NCI-H1694 (cell line): Measurements from ENCODE around the gene METTL4.

Experiments used
- DNase-seq: peaks from one replicate; lab custom pipeline; 2025; lab: John Stamatoyannopoulos, UW

Gene METTL4

DNA sequence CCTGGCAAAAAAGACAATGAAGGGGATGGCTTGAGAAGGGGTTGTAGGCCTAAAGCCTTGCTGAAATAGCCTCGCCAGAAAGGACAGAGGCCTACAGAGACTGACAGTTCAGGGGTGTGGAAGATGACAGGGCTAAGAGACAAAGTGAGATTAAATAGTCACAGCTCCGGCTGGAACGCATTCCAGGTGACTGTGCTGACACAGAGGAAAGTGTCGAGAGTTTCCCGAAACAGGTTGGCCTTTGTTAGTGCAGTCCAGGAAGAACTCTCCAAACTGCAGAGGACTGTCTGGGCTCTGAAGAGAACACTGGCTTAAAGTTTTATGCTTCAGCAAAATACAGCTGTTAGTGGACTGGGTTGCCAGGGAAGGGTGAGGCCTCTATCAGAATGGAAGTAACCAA, 52.8 kb downstream of the METTL4 start:
- no peak for DNase-seq

DNA sequence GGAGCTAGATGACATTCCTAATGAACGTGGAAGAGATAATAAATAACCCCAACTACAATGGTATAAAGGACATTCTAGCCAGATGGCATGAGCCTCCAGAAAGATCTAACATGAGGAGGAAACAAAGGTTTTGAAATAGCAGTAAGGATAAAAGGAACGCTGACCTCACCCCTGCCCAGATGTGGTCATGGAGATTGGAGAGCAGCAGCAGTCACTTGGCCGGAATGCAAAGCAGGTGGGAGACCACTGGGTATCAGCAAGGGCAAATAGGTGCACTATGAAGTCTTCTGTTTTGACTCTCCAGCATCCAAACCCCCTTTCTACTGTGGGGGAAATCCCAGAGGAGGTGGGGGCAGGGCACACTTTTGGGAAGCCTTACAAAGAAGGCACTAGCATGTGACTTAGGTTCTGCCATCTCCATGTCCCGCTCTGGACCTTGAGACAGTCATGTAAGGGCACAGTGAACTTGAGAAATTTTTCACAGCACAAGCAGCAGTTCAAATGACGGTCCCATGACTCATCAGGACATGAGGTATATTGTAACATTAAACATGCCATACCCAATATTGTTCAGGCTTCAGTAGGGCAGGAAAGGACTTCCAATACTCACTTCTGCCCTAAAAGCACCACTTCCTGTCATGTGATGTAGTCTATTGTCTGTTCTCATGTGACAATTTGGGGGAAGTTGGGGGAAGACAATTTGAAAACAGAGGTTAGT, 55.2 kb downstream of the METTL4 start:
- DNase-seq, result no peak

DNA sequence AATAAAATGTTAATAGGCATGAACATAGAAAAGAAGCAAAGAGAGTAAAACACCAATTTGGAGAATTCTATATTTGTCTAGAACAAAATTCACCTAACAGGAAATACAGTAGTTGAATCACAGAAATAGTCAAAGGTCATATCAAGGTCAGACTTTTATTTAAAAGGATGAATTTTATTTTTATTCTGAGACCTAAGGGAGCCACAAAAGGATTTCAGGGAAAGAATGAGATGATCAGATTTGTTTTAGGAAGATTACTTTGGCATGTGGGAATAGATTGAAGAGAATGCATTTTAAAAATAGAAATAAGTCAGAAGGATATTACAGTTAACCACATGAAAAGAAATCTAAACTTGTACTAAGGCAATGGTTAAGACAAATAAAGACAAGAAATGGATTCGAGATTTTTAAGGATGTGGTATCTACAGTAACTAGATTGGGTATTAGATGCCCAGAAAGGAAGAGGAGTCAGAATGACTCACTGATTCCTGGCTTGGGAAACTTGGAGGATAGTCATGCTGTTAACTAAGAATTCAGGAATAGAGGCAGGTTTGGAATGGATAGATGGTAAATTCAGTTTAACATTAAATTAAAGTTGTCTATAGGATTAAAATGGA, 56.0 kb downstream of the METTL4 start:
- no peak for DNase-seq

DNA sequence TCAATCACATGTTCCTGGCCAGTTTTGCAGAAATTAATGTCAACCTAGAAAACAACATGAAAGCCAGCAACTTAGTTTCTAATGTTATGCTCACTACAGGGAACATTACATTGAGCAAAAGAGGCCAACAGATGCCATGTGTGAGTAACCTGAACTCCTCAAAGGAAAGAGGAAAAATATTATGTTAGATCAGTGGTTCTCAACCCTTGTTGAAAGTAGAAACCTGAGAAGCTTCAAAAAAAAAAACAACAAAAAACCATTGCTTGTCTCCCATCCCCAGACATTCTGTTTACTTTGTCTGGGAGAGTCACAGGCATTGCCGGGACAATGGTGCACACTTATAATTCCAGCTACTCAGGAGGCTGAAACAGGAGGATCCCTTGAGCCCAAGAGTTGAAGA, 57.7 kb downstream of the METTL4 start:
- DNase-seq, result no peak

DNA sequence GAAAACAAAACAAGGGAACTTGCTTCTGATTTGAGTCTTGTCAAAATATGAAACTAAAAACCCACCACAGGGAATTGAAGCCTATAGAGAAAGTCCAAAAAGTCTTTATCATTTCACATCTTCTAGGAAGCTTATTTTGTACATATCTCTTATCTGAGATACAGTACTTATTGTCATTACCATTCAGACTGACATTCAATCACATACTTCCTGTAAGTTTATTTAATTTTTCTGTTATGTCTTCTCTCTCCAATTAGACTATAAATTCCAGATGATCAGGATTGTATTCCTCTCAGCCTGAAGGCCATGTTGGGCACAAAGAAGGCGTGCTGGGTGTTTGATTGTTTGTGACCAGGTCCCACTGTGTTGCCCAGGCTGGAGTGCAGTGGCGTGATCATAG, 59.2 kb downstream of the METTL4 start:
- no peak for DNase-seq

DNA sequence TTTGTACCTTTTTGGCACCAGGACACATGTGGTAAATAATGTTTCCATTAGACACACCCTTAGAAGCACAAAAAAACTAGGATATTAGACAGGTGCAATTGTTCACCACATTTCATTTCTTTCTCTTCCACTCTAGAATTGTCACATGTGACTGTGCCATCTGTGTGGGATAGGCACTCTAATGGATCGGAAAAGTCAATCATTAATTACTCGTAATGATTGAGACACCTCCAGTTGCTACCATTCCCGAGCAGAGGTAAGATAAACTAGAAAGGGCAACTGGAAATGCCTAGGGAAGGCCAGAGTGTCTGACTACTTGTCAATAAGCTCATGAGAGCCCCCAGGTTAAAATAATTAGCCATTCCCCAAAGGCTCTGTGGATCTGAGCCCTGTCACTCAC, 59.9 kb downstream of the METTL4 start:
- no peak for DNase-seq

DNA sequence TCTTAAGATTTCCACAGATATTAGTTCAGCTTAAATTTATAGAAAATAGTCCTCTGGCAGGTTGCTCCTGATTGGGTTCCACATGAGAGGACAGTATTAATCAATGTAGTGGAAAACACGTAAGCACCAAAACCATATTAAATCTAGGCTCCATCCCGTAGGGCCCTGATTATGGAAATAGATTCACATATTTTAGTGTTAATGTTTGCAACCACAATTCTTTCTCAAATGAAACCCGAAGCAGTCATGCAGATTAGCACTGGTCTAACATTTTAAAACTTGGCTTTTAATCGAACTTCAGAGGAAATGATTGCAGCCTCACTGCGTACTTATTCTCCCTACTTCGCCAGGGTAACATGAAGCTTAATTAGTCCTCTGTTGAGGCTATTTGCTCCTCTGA, 60.9 kb downstream of the METTL4 start:
- DNase-seq, result no peak

DNA sequence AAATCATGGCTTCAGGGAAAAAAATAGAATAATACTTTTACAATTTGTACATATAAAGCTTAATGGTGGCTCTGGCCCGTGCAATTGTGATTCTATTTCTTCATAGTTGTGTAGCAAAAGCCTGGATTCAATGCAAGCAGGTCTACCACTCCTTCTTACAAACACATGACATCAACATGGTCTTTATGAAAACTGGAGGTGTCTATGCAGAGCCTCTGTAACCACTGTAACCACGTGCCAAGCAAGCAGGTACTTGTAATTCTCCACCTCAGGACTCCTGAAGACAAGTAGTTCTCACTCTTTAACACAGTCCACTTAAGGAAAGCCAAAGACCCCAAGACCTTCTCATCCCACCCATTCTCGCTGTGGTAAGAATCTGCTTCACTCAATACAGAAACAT, 62.6 kb downstream of the METTL4 start:
- no peak for DNase-seq

DNA sequence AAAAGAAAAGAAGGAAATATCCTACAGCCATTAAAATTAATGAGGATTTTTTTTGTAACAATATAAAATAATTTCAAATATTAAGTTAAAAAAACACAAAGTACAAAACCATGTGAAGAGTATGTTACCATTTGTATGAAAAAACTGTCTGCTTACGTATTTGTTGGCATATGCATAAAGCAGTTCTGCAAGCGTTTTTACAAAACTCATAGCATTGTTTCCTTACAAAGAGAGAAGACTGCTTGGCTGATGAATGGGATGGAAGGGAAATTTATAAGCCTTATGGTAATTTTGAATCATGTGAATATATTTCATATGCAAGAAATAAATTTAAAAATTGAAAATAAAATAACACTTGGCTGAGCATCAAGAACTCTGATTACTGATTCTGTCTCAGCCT, 63.1 kb downstream of the METTL4 start:
- DNase-seq, result no peak

DNA sequence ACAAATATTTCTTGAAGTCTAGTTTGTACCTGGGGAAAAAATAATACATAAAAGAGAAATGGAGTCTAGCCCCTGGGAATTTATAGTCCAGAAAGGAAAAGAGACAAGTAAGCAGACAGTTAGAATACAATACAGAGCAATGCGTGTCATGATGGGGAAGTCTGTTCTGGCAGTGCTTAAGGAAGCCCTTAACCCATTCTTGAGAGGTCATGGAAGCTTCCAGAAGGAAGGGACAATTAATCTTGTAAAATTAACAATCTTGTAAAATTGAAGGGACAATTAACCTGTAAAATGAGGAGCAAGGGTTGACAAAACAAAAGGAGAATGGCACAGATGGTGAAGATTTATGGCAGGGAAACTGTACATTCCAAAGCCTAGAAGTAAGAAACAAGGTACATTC, 66.7 kb downstream of the METTL4 start:
- DNase-seq, result no peak

DNA sequence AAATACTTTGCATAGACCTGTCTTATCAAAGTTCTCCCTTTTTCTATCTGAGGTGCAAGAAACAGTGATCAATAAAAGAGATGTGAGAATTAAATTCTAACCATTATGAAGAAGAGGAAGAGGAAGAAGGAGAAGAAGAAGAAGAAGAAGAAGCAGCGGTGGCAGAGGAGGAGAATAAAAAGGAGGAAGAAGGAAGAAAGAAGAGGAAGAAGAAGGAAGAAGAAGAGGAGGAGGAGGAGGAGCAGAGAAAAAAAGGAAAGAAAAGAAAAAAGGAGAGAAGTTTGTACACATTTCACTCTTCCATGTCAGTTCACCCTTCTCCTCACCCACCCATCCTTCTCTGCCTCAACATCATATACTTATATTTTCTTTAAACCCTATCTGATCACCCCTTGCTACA, 68.4 kb downstream of the METTL4 start:
- no peak for DNase-seq

DNA sequence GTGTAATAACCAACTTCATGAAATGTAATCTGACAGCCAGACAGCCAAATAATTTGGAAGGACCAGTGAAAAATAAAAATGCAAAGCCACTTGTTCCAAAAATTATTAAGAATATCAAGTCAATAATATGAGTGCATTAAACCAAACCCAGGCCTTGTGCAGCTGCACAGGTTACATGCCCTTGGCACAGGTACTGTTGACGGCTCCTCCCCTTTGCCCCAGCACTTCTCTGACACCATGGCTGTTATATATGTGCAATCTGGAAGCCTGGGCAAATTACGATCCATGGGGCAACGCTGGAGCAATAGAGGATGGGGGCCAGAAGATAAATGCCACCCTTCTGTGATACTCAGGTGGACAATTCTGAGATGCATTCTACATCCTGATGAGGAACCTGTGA, 68.9 kb downstream of the METTL4 start:
- no peak for DNase-seq

DNA sequence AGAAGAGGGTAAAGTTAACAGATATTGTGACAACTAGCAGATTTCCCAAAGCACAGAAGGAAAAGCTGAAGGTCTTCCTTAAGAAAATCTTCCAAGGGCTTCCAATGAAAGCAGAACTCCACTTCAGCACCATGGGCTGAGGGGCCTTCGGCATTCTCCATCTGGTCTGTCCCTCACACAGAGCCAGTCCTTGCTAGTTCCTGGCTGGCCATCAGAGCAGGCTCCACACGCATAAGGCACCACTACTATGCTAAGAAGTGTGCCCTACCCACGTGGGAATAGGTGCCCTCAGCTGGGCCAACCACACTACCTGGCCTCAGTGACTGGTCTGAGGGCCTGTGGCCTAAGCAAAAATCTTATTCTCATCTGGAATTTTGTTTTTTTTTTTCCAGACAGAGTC, 73.5 kb downstream of the METTL4 start:
- DNase-seq, result no peak

DNA sequence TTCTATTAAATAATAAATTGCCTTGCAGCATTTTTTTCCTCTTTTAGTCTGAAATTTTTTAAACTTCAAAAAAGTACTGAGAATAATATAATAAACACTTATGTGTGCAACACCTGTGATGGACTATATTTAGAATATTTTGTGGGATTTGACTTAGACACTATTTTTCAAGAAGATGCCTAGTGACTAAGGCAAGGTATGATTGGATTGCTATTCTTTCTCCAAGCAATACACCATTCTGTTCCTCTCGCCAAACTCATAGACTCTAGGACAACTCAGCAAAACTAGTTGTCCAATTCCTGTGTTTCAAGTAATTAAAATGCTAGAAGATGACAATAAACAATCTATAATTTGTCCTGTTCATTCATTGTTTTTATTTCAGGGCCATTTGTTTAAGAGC, 75.9 kb downstream of the METTL4 start:
- no peak for DNase-seq

DNA sequence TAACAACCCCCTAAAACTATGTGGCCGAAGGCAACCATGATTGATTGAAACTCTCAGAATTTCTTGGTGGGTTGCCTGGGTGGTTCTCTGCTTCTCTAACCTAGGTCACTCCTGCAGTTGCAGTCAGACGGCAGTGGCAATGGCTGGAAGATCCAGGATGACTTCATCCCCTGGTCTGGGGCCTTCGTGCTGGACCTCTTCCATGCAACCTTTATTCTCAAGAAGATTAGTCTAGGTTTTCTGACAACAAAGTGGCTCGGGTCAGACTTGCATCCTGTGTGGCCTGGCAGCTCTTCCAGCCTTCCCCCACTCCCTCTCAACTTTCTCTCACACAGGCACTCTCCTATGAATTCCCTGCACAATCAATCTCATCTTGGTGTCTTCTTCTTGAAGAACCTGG, 76.4 kb downstream of the METTL4 start:
- DNase-seq, result no peak
